ENCODE results near the gene LIPM. TPM values are rescaled to one million over a fixed set of nuclear protein-coding genes. Genes with fewer than 3 reads are reported as not detected.

LIPM gene
- total RNA-seq, 2 experiments from 2014 or later: not detected

GRCh38 chr10:88793712-88794299 is 8.7 kb upstream of the LIPM start:
- H4K20me1 ChIP-seq (ENCODE audit: insufficient read depth, low read length): no peaks in the 10 kb centered on the region
- no TSS peak for BruUV-seq (replicated peaks)
- no peak overlapping the region for H3K4me3 ChIP-seq (ENCODE audit: low read depth, low read length, poor library complexity, severe bottlenecking)
- no peak for TF ChIP-seq CTCF (conservative IDR thresholded peaks at IDR 0.05; ENCODE audit: low read length)
- TF ChIP-seq EZH2phosphoT487 (IDR thresholded peaks at IDR 0.05; ENCODE audit: borderline replicate concordance, low read depth, low read length): no peak
- no peak overlapping the region for H2AFZ ChIP-seq (ENCODE audit: low read length)
- H3K79me2 ChIP-seq (ENCODE audit: insufficient read depth, low read depth, low read length): no peaks in the 10 kb centered on the region
- H3K36me3 ChIP-seq (ENCODE audit: insufficient read depth, low read length): no peaks in the 10 kb centered on the region
- no peak overlapping the region for H3K27ac ChIP-seq (ENCODE audit: low read depth, low read length, poor library complexity, severe bottlenecking)
- H3K4me2 ChIP-seq (ENCODE audit: low read length): no peak overlapping the region
- intact Hi-C loops (cut with micrococcal nuclease; ENCODE audit: unreplicated experiment): no loop called here
- no peak for DNase-seq (ENCODE audit: low spot score)
- H3K9me2 ChIP-seq (ENCODE audit: insufficient read depth, low read length): no peaks in the 10 kb centered on the region
- ChIA-PET POLR2A (no interaction called here), CTCF (ENCODE audit: unreplicated experiment) (no interaction called here)
- H3K4me1 ChIP-seq (ENCODE audit: insufficient read depth, low read length, poor library complexity, severe bottlenecking): no peaks in the 10 kb centered on the region
- H3K9me3 ChIP-seq (ENCODE audit: low read length): no peaks in the 10 kb centered on the region

- no peaks in the 10 kb centered on the region for H3K4me1 ChIP-seq (ENCODE audit: insufficient read depth, low read length, poor library complexity, severe bottlenecking)
- H3K9me3 ChIP-seq (ENCODE audit: low read length): no peaks in the 10 kb centered on the region
- CTCF ChIA-PET (ENCODE audit: unreplicated experiment): no interaction called here
- no peak overlapping the region for H3K27ac ChIP-seq (ENCODE audit: low read depth, low read length, poor library complexity, severe bottlenecking)
- no peak for DNase-seq (ENCODE audit: low spot score)
- intact Hi-C loops (cut with micrococcal nuclease; ENCODE audit: unreplicated experiment): no loop called here
- no TSS peak for BruUV-seq (replicated peaks)
- no peaks in the 10 kb centered on the region for H3K9me2 ChIP-seq (ENCODE audit: insufficient read depth, low read length)
- H3K79me2 ChIP-seq (ENCODE audit: insufficient read depth, low read depth, low read length): no peaks in the 10 kb centered on the region
- TF ChIP-seq CTCF (conservative IDR thresholded peaks at IDR 0.05; ENCODE audit: low read length) (no peak), EZH2phosphoT487 (IDR thresholded peaks at IDR 0.05; ENCODE audit: borderline replicate concordance, low read depth, low read length) (no peak)
- POLR2A ChIA-PET: interaction anchor here (0.5 kb wide), 1 partner anchor 81 kb away, joined by 3 read pairs; no protein-coding TSS in a partner anchor
- H3K4me3 ChIP-seq (ENCODE audit: low read depth, low read length, poor library complexity, severe bottlenecking): no peak overlapping the region
- H3K36me3 ChIP-seq (ENCODE audit: insufficient read depth, low read length): no peaks in the 10 kb centered on the region
- H2AFZ ChIP-seq (ENCODE audit: low read length): no peak overlapping the region
- no peaks in the 10 kb centered on the region for H4K20me1 ChIP-seq (ENCODE audit: insufficient read depth, low read length)
- H3K4me2 ChIP-seq (ENCODE audit: low read length): no peak overlapping the region
These were observed 7.8 kb upstream of the LIPM start for GRCh38 chr10:88794731-88795130.

- H2AFZ ChIP-seq (ENCODE audit: low read length): no peak overlapping the region
- H3K9me3 ChIP-seq (ENCODE audit: low read length): no peaks in the 10 kb centered on the region
- no peaks in the 10 kb centered on the region for H3K79me2 ChIP-seq (ENCODE audit: insufficient read depth, low read depth, low read length)
- no peak overlapping the region for H3K27ac ChIP-seq (ENCODE audit: low read depth, low read length, poor library complexity, severe bottlenecking)
- H3K4me2 ChIP-seq (ENCODE audit: low read length): no peak overlapping the region
- H3K4me3 ChIP-seq (ENCODE audit: low read depth, low read length, poor library complexity, severe bottlenecking): no peak overlapping the region
- CTCF ChIA-PET (ENCODE audit: unreplicated experiment): no interaction called here
- H3K4me1 ChIP-seq (ENCODE audit: insufficient read depth, low read length, poor library complexity, severe bottlenecking): no peaks in the 10 kb centered on the region
- intact Hi-C loops (cut with micrococcal nuclease; ENCODE audit: unreplicated experiment): no loop called here
- POLR2A ChIA-PET: no interaction called here
- no peak for DNase-seq (ENCODE audit: low spot score)
- no peaks in the 10 kb centered on the region for H4K20me1 ChIP-seq (ENCODE audit: insufficient read depth, low read length)
- TF ChIP-seq EZH2phosphoT487 (IDR thresholded peaks at IDR 0.05; ENCODE audit: borderline replicate concordance, low read depth, low read length): no peak
- no peak for TF ChIP-seq CTCF (conservative IDR thresholded peaks at IDR 0.05; ENCODE audit: low read length)
- no peaks in the 10 kb centered on the region for H3K9me2 ChIP-seq (ENCODE audit: insufficient read depth, low read length)
- no peaks in the 10 kb centered on the region for H3K36me3 ChIP-seq (ENCODE audit: insufficient read depth, low read length)
- BruUV-seq (replicated peaks): no TSS peak
These were observed 2.1 kb upstream of the LIPM start for GRCh38 chr10:88800152-88801125.
